ENCODE results near the gene WDR48.

Gene WDR48

GRCh38 chr3:39103791-39104552 is 52.2 kb downstream of the WDR48 start:
- DNase-seq = no peak
- TF ChIP-seq CTCF (IDR thresholded peaks at IDR 0.05; ENCODE audit: low read depth, low read length) = no peak
- no peak overlapping the region for H3K4me3 ChIP-seq (ENCODE audit: low read depth, low read length)
- H3K4me1 ChIP-seq = no peaks in the 10 kb centered on the region
- H3K27me3 ChIP-seq = no peaks in the 10 kb centered on the region
- H3K9me3 ChIP-seq = no peaks in the 10 kb centered on the region
- no peaks in the 10 kb centered on the region; the same call in 1 of the 2 replicates for H3K36me3 ChIP-seq

GRCh38 chr3:39104961-39105686 is 53.3 kb downstream of the WDR48 start:
- no peak overlapping the region for H3K4me3 ChIP-seq (ENCODE audit: low read depth, low read length)
- DNase-seq = no peak
- H3K4me1 ChIP-seq = no peaks in the 10 kb centered on the region
- H3K9me3 ChIP-seq = no peaks in the 10 kb centered on the region
- no peaks in the 10 kb centered on the region for H3K27me3 ChIP-seq
- H3K36me3 ChIP-seq = no peaks in the 10 kb centered on the region; the same call in 1 of the 2 replicates
- TF ChIP-seq CTCF (IDR thresholded peaks at IDR 0.05; ENCODE audit: low read depth, low read length) = no peak

- no peaks in the 10 kb centered on the region for H3K9me3 ChIP-seq
- H3K36me3 ChIP-seq = no peaks in the 10 kb centered on the region; the same call in 1 of the 2 replicates
- DNase-seq = no peak
- H3K4me1 ChIP-seq = no peaks in the 10 kb centered on the region
- no peak overlapping the region for H3K4me3 ChIP-seq (ENCODE audit: low read depth, low read length)
- no peaks in the 10 kb centered on the region for H3K27me3 ChIP-seq
- no peak for TF ChIP-seq CTCF (IDR thresholded peaks at IDR 0.05; ENCODE audit: low read depth, low read length)
Observed at GRCh38 chr3:39105687-39106063, 53.9 kb downstream of the WDR48 start.

- Histone ChIP-seq H3K36me3 (no peaks in the 10 kb centered on the region; the same call in 1 of the 2 replicates), H3K27me3 (no peaks in the 10 kb centered on the region), H3K9me3 (no peaks in the 10 kb centered on the region), H3K4me1 (no peaks in the 10 kb centered on the region), H3K4me3 (ENCODE audit: low read depth, low read length) (peak overlapping the region; percentile 79)
- no peak for DNase-seq
- no peak for TF ChIP-seq CTCF (IDR thresholded peaks at IDR 0.05; ENCODE audit: low read depth, low read length)
Observed at GRCh38 chr3:39106281-39106811, 54.5 kb downstream of the WDR48 start.

- peak overlapping the region; percentile 79 for H3K4me3 ChIP-seq (ENCODE audit: low read depth, low read length)
- H3K9me3 ChIP-seq = no peaks in the 10 kb centered on the region
- H3K4me1 ChIP-seq = no peaks in the 10 kb centered on the region
- peak; percentile 36 for DNase-seq
- H3K36me3 ChIP-seq = no peaks in the 10 kb centered on the region; the same call in 1 of the 2 replicates
- H3K27me3 ChIP-seq = no peaks in the 10 kb centered on the region
- TF ChIP-seq CTCF (IDR thresholded peaks at IDR 0.05; ENCODE audit: low read depth, low read length) = no peak
Observed at GRCh38 chr3:39106851-39107387, 55.1 kb downstream of the WDR48 start.

Measured in BE2C (cell line).